ENCODE results near the gene RRP15.
A peak's percentile ranks its signal among the peaks of the same experiment; 100 is the strongest.

Gene RRP15

DNA sequence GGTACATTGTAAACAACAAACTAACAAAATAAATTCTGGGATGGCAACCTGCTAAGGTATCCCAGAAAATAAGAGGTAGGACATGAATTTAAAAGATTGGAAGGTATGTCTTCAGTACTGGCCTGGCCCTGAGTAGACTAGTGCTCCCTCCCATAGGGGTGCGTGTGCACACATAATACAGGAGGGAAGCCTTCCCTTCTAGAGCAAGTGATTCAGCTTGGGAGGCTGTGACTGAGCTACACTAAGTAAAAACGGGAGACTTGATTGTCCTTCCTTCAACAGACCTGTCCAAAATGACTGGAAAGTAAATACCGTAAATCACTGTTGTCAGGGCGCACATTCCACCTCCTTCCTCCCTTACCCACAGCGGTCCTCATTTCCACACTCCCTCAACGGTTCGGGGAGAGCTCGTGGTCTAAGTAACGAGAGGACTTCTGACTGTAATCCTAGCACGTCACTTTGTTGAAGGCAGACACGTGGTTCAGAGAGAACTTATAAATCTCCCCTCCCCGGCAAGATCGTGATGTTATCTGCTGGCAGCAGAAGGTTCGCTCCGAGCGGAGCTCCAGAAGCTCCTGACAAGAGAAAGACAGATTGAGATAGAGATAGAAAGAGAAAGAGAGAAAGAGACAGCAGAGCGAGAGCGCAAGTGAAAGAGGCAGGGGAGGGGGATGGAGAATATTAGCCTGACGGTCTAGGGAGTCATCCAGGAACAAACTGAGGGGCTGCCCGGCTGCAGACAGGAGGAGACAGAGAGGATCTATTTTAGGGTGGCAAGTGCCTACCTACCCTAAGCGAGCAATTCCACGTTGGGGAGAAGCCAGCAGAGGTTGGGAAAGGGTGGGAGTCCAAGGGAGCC, 60.0 kb downstream of the RRP15 start, which contains the start of gene TGFB2:
Gene TGFB2, plus strand, starts transcription at position 523 of the 859 bp plus-strand sequence. CDS start 1,366 bp downstream, outside the sequence.
- DNase-seq: peak; percentile 9

DNA sequence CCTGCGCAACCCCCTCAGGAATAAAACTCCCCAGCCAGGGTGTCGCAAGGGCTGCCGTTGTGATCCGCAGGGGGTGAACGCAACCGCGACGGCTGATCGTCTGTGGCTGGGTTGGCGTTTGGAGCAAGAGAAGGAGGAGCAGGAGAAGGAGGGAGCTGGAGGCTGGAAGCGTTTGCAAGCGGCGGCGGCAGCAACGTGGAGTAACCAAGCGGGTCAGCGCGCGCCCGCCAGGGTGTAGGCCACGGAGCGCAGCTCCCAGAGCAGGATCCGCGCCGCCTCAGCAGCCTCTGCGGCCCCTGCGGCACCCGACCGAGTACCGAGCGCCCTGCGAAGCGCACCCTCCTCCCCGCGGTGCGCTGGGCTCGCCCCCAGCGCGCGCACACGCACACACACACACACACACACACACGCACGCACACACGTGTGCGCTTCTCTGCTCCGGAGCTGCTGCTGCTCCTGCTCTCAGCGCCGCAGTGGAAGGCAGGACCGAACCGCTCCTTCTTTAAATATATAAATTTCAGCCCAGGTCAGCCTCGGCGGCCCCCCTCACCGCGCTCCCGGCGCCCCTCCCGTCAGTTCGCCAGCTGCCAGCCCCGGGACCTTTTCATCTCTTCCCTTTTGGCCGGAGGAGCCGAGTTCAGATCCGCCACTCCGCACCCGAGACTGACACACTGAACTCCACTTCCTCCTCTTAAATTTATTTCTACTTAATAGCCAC, 60.7 kb downstream of the RRP15 start:
- peak; percentile 23 for DNase-seq

DNA sequence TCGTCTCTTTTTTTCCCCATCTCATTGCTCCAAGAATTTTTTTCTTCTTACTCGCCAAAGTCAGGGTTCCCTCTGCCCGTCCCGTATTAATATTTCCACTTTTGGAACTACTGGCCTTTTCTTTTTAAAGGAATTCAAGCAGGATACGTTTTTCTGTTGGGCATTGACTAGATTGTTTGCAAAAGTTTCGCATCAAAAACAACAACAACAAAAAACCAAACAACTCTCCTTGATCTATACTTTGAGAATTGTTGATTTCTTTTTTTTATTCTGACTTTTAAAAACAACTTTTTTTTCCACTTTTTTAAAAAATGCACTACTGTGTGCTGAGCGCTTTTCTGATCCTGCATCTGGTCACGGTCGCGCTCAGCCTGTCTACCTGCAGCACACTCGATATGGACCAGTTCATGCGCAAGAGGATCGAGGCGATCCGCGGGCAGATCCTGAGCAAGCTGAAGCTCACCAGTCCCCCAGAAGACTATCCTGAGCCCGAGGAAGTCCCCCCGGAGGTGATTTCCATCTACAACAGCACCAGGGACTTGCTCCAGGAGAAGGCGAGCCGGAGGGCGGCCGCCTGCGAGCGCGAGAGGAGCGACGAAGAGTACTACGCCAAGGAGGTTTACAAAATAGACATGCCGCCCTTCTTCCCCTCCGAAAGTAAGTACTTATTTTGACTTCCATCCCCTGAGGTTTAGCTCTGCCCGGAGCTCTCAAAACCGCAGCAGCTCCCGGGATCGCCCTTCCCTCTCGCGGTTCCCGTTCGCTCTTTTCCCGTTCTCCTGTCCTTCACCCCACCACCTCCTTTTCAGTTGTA, 61.5 kb downstream of the RRP15 start:
- peak; percentile 9 for DNase-seq

DNA sequence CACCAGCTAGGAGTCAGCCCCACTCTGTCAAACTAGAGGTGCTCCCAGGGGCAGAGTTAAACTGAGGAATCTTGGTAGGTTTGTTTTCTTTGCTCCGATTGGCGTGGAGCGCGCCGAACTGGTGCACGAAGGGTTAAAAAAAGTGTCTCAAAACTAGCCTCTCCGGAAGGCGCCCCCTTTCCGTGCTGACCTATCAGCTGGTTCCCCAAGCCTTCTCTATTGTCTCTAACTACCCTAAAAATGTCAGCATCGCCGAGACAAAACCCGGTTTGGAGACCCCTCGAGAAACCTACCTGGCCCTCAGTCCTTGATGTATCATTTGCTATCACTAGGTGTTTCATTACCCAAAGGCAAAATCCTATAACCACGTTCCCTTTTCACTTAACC, 62.2 kb downstream of the RRP15 start:
- DNase-seq: no peak

DNA sequence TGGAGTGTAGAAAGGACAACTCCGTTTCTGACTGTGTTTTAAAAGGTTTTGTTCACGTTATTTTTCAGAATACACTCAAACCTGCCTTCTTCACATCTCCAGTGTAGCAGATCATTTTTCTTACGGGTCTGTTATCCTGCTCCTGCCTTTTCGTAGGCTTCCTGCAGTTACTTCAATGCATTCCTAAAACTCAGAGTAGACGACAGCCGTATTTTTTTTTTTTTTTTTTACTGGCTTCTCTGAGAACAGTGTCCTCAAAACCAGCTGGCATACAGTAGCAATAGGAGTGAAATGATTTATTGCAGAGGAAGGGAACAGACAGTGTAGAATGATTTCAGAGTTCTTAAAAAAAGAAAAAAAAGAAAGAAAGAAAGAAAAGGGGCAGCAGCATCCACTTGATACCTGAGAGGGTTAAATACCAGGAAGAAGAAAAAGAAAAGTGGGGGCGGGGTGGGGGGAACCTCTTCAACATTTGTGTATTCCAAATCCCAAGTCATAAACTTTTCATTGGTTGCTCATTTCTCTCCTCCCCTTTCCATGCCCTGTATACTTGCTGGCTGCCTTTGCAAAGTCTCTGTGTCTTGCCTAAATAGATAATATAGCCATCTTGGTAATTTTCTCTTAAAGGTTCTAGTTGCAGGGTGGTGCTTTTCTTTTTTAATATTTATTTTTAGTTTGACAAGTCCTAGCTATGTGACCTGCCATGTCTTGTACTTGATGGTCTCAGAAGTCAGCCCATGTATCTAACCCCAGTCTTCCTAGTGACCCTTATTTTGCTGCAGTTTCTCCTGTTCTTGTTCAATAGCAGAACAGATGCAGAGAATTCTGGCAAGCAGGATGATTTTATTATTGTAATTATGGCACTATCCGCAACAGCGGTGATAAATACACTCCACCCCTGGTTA, 62.9 kb downstream of the RRP15 start:
- no peak for DNase-seq

DNA sequence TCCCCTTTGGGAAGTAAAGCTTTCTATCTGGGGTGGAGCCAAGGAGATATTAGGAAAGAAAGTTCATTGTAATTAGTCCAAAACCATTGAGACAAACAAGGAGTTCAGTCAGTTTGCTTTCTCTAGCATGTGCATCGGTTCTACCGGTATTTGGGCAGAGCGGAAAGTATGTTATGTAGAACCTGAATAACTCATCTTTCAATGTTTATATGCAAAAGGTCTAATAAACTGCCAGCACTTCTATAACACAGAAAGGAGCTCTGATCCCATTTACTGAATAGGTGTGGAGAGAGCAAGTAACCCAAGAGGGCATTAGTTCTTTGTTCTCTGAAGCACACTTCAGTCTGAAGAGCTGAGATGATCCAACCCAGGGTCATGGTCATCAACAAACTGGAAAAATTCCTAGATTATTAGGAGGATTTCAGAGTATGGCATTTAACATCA, 63.6 kb downstream of the RRP15 start:
- DNase-seq: no peak

DNA sequence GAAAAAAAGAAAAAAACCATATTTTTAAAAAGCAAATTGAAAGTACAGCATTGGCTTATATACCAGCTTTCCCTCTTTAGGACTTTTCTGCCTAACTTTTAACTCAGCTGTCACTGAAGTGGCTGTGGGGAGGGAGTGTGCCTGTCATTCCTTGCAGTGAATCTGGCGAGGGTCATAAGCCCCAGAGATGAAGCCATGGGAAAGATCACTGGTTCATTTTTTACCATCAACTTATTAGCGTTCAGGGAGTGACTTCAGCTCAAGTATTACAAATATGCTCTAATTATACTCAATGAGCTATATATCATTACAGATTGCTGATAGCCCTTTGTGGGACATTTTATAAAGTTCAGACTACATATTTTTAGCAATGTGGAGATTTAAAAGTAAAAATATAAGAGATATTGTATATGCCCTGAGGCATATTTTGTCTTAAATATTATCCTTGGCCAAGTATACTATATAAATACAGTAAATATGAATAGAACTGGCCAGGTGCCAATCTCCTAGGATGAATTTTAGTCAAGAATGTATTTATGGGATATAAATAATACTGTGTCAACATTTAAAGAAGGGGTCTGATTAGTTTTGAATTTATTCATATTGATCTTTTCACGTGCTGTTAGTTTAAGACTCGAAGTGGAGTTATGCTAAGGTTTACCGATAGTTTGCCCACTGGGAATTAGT, 64.4 kb downstream of the RRP15 start:
- no peak for DNase-seq

DNA sequence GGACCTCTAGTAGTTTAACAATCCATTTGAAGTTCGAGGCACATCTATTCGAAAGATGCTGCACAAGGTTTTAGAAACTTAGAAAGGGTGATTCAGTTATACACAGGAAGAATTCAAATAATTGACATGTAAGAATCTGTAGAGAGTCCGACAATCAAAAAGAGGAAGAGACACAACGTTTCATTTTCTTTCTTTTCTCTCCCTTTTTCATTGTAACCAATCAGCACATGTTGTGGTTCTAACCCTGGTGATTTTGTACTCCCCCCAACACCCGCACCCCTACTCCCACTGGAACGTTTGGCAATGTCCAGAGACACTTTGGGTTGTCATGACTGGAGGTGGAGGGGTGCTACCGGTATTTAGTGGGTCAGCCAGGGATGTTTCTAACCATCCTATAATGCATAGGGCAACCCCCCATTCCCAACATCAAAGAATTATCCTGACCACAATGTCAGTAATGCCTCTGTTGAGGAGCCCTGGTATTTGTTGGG, 65.0 kb downstream of the RRP15 start:
- no peak for DNase-seq

DNA sequence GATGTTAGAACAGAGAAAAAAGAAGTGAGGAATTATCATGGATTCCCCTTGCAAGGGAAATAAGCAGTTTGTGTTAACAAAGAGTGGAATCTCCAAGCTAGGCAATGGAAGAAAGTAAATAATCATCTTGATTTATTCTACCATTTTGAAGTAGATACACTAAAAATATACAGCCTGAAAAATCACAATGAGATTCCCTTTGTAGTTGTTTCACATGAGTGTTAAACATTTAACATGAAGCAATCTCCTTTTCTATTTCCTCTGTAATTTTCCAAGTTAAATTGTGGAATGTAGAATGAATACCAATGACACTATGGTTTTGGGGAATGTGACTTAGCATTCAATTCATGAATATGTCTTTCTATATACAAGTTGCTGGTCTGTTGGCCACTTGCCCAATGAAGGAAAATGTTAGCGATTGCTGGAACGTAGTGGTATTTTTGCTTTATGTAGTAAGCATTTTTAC, 65.7 kb downstream of the RRP15 start:
- no peak for DNase-seq

DNA sequence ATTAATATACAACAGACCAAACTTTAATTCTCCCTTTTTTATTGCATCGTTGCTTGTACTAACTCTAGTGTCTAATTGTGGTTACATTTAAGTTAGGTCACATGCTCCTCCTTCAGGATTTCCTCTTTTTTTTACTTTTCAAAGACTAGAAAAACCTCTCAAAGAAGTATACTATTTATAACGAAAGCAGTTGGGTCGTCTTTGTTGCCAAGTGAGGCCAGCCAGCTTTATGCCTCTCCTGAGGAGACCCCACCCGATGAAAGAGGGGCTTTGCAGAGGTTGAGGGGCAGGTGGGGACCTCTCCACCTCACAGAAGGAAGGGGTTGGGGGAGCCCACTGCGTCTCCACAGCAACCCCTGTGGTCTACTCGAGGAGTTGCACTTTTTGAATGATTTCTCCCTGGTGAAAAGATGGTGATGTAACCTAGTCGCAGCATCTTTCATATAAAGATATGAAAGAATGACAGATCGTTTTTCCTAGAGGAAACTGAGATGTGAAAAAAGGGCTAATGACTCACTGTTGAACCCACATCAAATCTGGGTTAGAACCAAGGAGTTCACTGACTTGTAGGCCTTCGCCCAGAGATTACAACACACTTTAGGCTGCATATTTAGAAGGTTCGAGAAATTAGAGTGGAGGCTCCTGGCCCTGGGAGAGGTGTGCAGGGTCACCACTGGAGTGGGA, 66.4 kb downstream of the RRP15 start:
- DNase-seq: peak; percentile 20

DNA sequence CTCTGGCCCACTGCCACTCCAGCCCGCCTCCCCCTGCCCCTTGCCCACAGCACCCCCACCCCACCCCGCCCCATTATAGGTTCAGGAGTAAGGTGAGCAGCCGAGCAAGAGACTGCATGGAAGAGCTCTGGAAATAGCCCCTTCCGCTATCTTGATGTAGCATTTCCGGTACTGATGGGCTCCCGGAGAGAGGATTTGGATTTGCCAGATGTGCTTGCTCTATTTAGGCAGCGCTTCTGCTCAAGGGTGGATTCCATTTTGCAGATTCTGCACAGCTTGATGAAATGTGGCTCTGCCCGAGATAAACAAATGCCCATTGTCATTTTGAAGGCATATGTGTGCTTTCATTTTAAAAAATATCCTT, 67.0 kb downstream of the RRP15 start:
- DNase-seq: no peak

DNA sequence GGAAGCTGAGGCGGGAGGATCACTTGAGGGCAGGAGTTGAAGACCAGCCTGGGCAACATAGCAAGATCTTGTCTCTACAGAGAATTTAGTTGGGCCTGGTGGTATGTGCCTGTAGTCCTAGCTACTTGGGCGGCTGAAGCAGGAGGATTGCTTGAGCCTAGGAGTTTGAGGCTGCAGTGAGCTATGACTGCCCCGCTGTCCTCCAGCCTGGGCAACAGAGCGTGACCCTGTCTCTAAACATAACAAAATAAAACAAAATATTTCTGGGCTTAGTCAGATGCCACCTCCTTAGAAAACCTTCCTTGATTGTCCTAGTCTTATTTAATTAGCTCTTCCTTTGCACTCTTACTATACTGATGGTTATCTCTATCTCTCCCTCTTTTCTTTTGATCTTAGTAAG, 68.6 kb downstream of the RRP15 start:
- no peak for DNase-seq

DNA sequence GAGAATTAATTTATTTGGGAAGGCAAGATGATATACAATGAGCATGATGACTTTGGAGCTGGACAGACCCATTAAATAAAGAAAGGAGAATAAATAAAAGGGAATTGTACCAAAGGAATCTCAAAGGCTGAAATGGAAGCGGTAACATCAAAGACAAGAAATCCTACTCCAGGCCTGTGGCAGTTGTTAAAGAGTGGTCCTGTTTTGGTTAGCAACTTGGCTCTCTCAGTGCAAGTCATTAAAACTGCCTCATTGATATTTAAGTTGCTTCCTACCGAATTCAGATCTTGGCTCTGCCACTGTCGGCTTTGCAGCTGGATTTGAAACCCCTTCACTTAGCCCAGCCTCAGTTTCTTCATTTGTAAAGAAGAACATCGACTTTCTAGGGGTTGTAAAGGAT, 70.2 kb downstream of the RRP15 start:
- no peak for DNase-seq

DNA sequence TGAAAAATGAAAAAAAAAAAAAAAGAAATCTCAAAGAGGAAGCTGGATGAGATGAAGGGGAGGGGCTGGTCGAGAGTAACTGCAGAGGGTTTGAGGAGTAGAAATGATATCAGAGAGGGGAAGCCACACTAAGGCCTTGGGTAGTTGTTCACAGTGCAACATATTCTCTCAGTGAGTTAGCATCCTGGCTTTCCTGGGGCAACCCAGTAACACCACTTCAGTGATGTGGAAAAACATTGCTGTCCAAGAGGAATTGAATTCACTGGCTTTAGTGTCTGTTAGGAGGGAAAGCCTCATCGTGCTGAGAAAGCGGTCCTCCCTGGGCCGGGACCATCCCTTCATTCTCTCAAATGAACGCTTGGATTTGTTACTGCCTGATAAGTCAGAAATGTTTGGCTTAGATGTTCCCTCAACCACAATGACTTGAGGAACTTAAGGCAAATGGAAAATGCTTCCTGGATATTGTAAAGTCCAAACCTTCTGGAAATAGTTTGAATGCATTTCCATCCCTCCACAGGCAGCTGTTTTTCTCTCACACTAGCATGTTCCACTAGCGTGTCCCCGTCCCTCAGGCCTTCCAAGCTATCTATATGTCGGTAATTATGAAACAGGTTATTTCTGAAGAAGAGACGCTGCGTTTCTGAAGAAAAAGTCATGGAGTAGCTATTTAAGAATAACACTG, 72.3 kb downstream of the RRP15 start:
- no peak for DNase-seq

DNA sequence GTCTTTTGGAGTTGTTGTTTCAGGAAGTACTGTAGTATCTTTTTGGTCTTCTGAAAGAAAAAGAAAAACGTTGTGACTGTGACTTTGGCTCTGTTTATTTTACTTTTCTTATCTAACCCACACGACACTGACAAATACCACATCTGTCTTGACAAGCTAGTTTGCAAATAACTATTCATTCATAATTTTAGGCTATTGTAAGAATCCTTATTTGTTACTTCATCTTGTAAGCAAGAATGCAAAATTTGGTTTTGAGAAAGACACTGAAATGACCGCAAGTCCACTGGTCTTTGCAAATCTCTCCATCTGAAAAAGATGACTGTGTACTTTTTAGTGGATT, 72.8 kb downstream of the RRP15 start:
- no peak for DNase-seq

DNA sequence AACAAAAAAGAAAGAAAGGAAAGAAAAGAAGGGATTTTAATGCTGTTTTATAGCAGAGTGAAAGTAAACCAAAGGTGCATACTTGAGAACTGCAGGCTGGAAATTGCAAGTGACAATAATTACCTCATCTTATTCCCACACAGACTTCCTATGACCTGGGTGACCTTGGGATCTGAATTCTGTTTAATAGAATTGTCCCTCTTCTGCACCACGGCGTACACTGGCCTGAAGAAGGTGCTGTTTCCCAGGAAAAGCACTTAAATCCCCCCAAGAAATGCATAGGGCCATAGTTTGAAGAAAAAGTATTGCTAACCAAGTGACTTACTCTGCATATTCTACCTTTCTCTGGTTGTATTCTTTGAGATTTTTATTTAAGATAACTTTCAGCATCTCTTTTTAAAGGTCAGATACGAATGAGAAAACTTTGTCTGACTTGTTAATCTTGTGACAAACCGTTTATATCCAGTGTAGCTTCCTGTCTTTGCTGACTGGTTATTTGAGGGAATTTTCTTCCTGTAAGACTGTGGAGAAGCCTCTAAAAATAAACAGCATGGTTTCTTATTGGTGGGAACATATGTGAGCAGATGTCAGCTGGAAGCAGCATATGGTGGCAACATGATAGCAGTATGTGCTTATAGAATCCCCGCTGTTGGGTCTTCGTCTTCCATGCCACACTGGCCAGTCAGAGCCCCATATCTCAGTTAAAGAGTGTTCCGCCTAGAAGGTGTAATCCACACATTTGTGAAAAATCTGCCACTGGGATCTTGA, 76.4 kb downstream of the RRP15 start:
- no peak for DNase-seq

DNA sequence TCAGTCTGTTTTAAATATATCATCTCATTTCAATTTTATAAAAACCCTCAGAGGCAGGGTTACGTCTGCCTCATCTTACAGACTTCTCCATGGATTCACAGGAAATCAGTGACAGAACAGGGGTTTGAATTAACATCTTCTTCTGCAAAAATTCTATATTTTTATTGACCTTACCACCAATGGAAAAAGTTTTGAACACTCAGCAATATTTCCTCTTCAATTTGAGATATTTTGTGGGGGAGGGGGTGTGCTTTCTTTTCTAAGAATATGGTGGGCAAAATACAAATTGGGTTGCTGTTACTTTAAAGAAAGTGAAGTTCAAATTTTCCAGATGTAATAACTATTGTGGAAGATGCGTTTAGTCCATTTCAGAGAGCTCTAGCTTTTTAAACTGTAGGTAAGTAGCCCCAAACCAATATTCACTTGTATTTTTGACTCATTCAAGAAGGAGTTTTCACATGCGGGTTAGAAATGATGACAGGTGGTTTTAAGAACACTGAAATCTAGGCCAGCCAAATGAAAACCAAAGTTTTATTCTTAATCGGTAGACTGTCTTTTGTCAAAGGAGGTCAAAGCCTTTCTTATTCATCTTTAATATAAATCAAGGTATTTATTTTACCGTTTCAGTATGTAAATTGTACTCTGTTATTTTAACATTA, 77.5 kb downstream of the RRP15 start:
- DNase-seq: no peak

DNA sequence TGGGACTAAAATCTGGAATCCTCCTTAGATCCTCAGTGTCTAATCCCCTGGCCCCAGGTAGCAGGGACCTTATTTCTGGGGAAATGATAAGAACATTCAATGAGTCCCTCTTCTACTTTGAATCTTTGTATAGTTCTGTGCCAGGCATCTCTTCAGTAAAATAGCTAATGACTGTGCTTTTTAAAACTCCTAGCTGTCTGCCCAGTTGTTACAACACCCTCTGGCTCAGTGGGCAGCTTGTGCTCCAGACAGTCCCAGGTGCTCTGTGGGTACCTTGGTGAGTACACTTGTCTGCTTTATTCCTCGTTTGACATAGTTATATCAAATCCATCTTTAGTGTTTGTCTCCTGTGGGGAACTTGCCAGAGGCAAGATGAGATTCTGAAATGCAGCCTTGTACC, 78.0 kb downstream of the RRP15 start:
- no peak for DNase-seq

Data from CD4-positive, alpha-beta T cell treated with Interleukin-17A for 1 hour (primary cell).